IMR-90 (cell line): ENCODE measurements around the gene EXOC4.

ENCODE experiments used
- CEBPB ChIP-seq: IDR thresholded peaks from 2 replicates; pipeline ENCODE4 v1.6.1; 2012; ENCODE audit warnings: low read depth, low read length, improper control_type of control experiment
- CTCF ChIP-seq: conservative IDR thresholded peaks from 2 replicates; pipeline ENCODE4 v1.5.1; 2012; ENCODE audit warnings: mild to moderate bottlenecking, low read depth, low read length, improper control_type of control experiment
- ELK1 ChIP-seq: fragments of 150-350 bp; IDR thresholded peaks from 2 replicates; pipeline ENCODE4 v1.6.1; 2016; ENCODE audit warnings: low read depth, mild to moderate bottlenecking, low read length, moderate library complexity, borderline replicate concordance
- FOS ChIP-seq: fragments of 150-350 bp; IDR thresholded peaks from 2 replicates; pipeline ENCODE4 v1.6.1; 2016; ENCODE audit warnings: low read depth, low read length
- MXI1 ChIP-seq: IDR thresholded peaks from 2 replicates; pipeline ENCODE4 v1.6.1; 2012; ENCODE audit warnings: low read depth, mild to moderate bottlenecking, low read length, moderate library complexity, borderline replicate concordance
- POLR2A ChIP-seq: IDR thresholded peaks from 2 replicates; pipeline ENCODE4 v1.6.1; 2012; ENCODE audit warnings: mild to moderate bottlenecking, low read depth, low read length
- RAD21 ChIP-seq: IDR thresholded peaks from 2 replicates; pipeline ENCODE4 v1.6.1; 2012; ENCODE audit warnings: low read length, improper control_type of control experiment
- RCOR1 ChIP-seq: IDR thresholded peaks from 2 replicates; pipeline ENCODE4 v1.6.1; 2012; ENCODE audit warnings: mild to moderate bottlenecking, low read length, improper control_type of control experiment; ENCODE audit not compliant: insufficient replicate concordance
- RFX5 ChIP-seq: IDR thresholded peaks from 2 replicates; pipeline ENCODE4 v1.8.0; 2012; ENCODE audit warnings: low read depth, mild to moderate bottlenecking, low read length, moderate library complexity
- SMC3 ChIP-seq: fragments of 150-350 bp; IDR thresholded peaks from 2 replicates; pipeline ENCODE4 v1.6.1; 2016; ENCODE audit warnings: low read depth, mild to moderate bottlenecking, antibody characterized with exemption, low read length, moderate library complexity
- USF2 ChIP-seq: fragments of 150-350 bp; IDR thresholded peaks from 2 replicates; pipeline ENCODE4 v1.6.1; 2017; ENCODE audit warnings: mild to moderate bottlenecking, antibody characterized with exemption, low read length, low read depth

DNA sequence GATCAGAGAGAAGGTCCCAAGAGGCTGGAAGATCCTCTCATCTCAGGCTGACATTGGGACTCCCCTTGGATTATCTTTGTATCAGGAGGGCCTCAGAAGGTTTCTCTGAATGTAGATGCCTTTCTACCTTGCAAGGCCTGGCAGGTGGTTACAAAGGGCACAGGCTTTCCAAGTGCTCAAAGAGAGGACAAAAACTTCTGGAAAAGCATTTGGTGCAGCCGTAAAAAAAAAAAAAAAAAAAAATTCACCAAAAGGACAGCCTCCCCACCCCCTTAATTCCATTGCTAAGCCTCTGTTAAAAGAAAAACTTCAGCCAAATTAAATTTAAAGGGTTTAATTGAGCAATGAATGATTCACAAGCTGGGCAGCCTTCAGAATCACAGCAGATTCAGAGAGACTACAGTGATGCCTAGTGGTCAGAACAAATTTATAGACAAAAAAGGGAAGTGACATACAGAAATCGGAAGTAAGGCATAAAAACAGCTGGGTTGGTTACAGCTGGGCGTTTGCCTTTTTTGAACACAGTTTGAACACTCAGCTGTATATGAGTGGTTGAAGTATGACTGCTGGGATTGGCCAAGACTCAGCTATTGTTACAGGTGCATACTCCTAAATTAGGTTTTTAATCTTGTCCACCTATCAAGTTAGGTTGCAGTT, 831.7 kb downstream of the EXOC4 start:
- TF ChIP-seq RFX5 = no peak
- TF ChIP-seq RCOR1 = no peak
- TF ChIP-seq CTCF = no peak
- no peak for TF ChIP-seq POLR2A
- TF ChIP-seq USF2 = no peak
- TF ChIP-seq RAD21 = no peak
- no peak for TF ChIP-seq SMC3
- TF ChIP-seq FOS = no peak
- no peak for TF ChIP-seq ELK1
- TF ChIP-seq CEBPB = no peak
- TF ChIP-seq MXI1 = no peak
